ENCODE measurements around the gene EXOC6B. TPM values are rescaled to one million over a fixed set of nuclear protein-coding genes. Genes with fewer than 3 reads are reported as not detected.

Gene EXOC6B
- total RNA-seq, 4 donors from 2014 or later = 15.7 to 58.4 (median 37.9) TPM

- 89% methylated on average over 1 of the region's 1 CpG; no CpG with 5 or more reads in 1 of the 2 donors for WGBS, 2 donors (ENCODE audit: low coverage in 1 of 2)
- Histone ChIP-seq H3K27ac (no peak overlapping the region), H3K4me3 (no peak overlapping the region), H3K27me3 (no peaks in the 10 kb centered on the region), H3K36me3 (no peaks in the 10 kb centered on the region), H3K9me3 (no peaks in the 10 kb centered on the region), H3K4me1 (peaks cover 12 to 57% (median 31%) of the 10 kb centered on the region in 4 donors)
- no peak for DNase-seq
- intact Hi-C loops (cut with DNase I; ENCODE audit: low total_unique reads) (no loop called here), in situ Hi-C loops (cut with MboI; ENCODE audit: low pct_ligation_motif_present in 1 of 4, low pct_unique_long_range_greater_than_20kb in 1 of 4, low sequenced_read_pairs in 3 of 4) (no loop called here)
- no peak for TF ChIP-seq EP300 (IDR thresholded peaks at IDR 0.05; ENCODE audit: low read depth)
- TF ChIP-seq POLR2AphosphoS5 (IDR thresholded peaks at IDR 0.05) = no peak
- no peak for TF ChIP-seq CTCF (IDR thresholded peaks at IDR 0.05)
- TF ChIP-seq POLR2A (IDR thresholded peaks at IDR 0.05) = no peak
Measured at GRCh38 chr2:72208225-72208624, 617.6 kb downstream of the EXOC6B start.

- Histone ChIP-seq H3K9me3 (no peaks in the 10 kb centered on the region), H3K4me1 (peaks cover 12 to 53% (median 28%) of the 10 kb centered on the region in 4 donors), H3K4me3 (no peak overlapping the region), H3K27me3 (no peaks in the 10 kb centered on the region), H3K36me3 (no peaks in the 10 kb centered on the region), H3K27ac (no peak overlapping the region)
- TF ChIP-seq CTCF (IDR thresholded peaks at IDR 0.05) (no peak), EP300 (IDR thresholded peaks at IDR 0.05; ENCODE audit: low read depth) (no peak), POLR2AphosphoS5 (IDR thresholded peaks at IDR 0.05) (no peak), POLR2A (IDR thresholded peaks at IDR 0.05) (no peak)
- in situ Hi-C loops (cut with MboI; ENCODE audit: low pct_ligation_motif_present in 1 of 4, low pct_unique_long_range_greater_than_20kb in 1 of 4, low sequenced_read_pairs in 3 of 4) = no loop called here
- 89 to 90% methylated on average over 2 of the region's 2 CpGs for WGBS, 2 donors (ENCODE audit: low coverage in 1 of 2)
- no peak for DNase-seq
- intact Hi-C loops (cut with DNase I; ENCODE audit: low total_unique reads) = no loop called here
Measured at GRCh38 chr2:72207334-72207733, 618.5 kb downstream of the EXOC6B start.

- intact Hi-C loops (cut with DNase I; ENCODE audit: low total_unique reads) (no loop called here), in situ Hi-C loops (cut with MboI; ENCODE audit: low pct_ligation_motif_present in 1 of 4, low pct_unique_long_range_greater_than_20kb in 1 of 4, low sequenced_read_pairs in 3 of 4) (no loop called here)
- Histone ChIP-seq H3K36me3 (no peaks in the 10 kb centered on the region), H3K4me3 (no peak overlapping the region), H3K4me1 (peaks cover 12 to 37% (median 22%) of the 10 kb centered on the region in 4 donors), H3K9me3 (no peaks in the 10 kb centered on the region), H3K27me3 (no peaks in the 10 kb centered on the region), H3K27ac (peak overlapping the region; percentile 65 to 75 (median 68))
- 34 to 47% methylated on average over 2 to 3 of the region's 3 CpGs for WGBS, 2 donors (ENCODE audit: low coverage in 1 of 2)
- peak; percentile 64 for DNase-seq
- TF ChIP-seq POLR2AphosphoS5 (IDR thresholded peaks at IDR 0.05) (peak in 2 of 3 donors; percentile 35 to 45), POLR2A (IDR thresholded peaks at IDR 0.05) (no peak)
Measured at GRCh38 chr2:72205504-72205881, 620.3 kb downstream of the EXOC6B start.

GRCh38 chr2:72204786-72205503 is 620.9 kb downstream of the EXOC6B start:
- Histone ChIP-seq H3K4me1 (peaks cover 12 to 33% (median 21%) of the 10 kb centered on the region in 4 donors), H3K9me3 (no peaks in the 10 kb centered on the region), H3K27ac (peak overlapping the region; percentile 65 to 75 (median 68)), H3K4me3 (no peak overlapping the region), H3K27me3 (no peaks in the 10 kb centered on the region), H3K36me3 (no peaks in the 10 kb centered on the region)
- intact Hi-C loops (cut with DNase I; ENCODE audit: low total_unique reads) (no loop called here), in situ Hi-C loops (cut with MboI; ENCODE audit: low pct_ligation_motif_present in 1 of 4, low pct_unique_long_range_greater_than_20kb in 1 of 4, low sequenced_read_pairs in 3 of 4) (no loop called here)
- no peak for TF ChIP-seq EP300 (IDR thresholded peaks at IDR 0.05; ENCODE audit: low read depth)
- no peak for TF ChIP-seq POLR2AphosphoS5 (IDR thresholded peaks at IDR 0.05)
- TF ChIP-seq POLR2A (IDR thresholded peaks at IDR 0.05) = no peak
- TF ChIP-seq CTCF (IDR thresholded peaks at IDR 0.05) = no peak
- 37 to 74% methylated on average over 2 to 3 of the region's 3 CpGs for WGBS, 2 donors (ENCODE audit: low coverage in 1 of 2)
- no peak for DNase-seq
